H1 (cell line): Measurements from ENCODE around the gene DTNB. TPM values are rescaled to one million over a fixed set of nuclear protein-coding genes. Genes with fewer than 3 reads are reported as not detected.

Source experiments
- CBX5 ChIP-seq: fragments of 300-800, 300-1000 bp; sonication (generic); IDR thresholded peaks from 2 replicates; pipeline ENCODE4 v1.7.1; 2016; ENCODE audit warnings: antibody characterized with exemption, low read length, low read depth
- CHD7 ChIP-seq: fragments of 300-600 bp; sonication (generic); IDR thresholded peaks from 2 replicates; pipeline ENCODE4 v1.7.1; 2012; ENCODE audit warnings: low read length, moderate library complexity, mild to moderate bottlenecking, inconsistent platforms; ENCODE audit not compliant: insufficient replicate concordance
- polyA plus RNA-seq, 7 experiments: library from polyadenylated mRNA; depleted of rRNA in 3 of 7; stranded (reverse) in 5 of 7; unstranded in 2 of 7; fragments of >200 nt in 5 of 7; fragments of 200-250 nt in 2 of 7; gene quantifications; 1 replicate in 5 of 7; 2 replicates in 1 of 7; 4 replicates in 1 of 7; pipeline versions ENCODE4 v1.2.1 to v1.2.3, GENCODE V29; 2011 to 2013; ENCODE audit warnings: missing spikeins in 2 of 7, mixed read lengths in 2 of 7
- total RNA-seq: library from RNA; stranded (reverse); fragmentation: NEBNext Ultra II Directional; extraction: Animal tissue kit (Norgen Biotek cat#: 25700); gene quantifications from 2 replicates; pipeline ENCODE4 v1.2.1, GENCODE V29; 2021

DTNB gene
- total and polyA plus RNA-seq, 2 of the 8 experiments (the other 6 are each of a cell fraction or from before 2014, with no cell fraction given): 39.6 to 49.5 TPM

DNA sequence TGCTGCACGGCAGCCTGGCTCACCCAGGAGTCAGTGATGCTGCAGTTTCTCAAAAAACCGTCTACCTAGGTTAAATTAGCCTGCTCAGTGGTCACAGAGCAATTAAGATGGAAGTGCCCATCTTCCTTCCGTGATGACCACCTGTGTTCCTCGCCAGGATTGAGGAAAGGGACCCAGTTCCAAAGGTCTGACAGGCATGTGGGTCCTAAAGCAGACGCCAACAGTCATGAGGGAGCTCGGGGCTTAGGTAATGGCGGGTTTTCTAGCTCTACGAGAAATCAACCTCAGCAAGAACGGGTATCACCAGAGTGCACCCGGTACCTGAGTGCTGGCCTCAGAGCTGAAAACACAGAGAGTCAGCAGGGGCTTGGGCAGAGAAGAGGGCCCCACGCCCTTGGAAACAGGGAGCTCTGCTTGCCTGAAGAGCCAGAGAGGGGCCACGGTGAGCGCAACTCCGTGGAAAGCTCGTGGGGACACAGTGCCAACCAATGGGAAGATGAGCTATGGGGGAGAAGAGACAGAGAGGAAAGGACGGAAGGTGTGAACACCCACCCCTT, 297.3 kb downstream of the DTNB start (continued):
- TF ChIP-seq CHD7 (no peak), CBX5 (no peak)
- TF ChIP-seq, all 59 proteins: peak for 0
